ENCODE data around the gene TCEA2. TPM values are rescaled to one million over a fixed set of nuclear protein-coding genes. Genes with fewer than 3 reads are reported as not detected.

The TCEA2 gene
- total and polyA plus RNA-seq, 9 of the 15 experiments (the other 6 are each of a cell fraction or from before 2014, with no cell fraction given) = 1.4 to 28.7 (median 5.4) TPM

DNA sequence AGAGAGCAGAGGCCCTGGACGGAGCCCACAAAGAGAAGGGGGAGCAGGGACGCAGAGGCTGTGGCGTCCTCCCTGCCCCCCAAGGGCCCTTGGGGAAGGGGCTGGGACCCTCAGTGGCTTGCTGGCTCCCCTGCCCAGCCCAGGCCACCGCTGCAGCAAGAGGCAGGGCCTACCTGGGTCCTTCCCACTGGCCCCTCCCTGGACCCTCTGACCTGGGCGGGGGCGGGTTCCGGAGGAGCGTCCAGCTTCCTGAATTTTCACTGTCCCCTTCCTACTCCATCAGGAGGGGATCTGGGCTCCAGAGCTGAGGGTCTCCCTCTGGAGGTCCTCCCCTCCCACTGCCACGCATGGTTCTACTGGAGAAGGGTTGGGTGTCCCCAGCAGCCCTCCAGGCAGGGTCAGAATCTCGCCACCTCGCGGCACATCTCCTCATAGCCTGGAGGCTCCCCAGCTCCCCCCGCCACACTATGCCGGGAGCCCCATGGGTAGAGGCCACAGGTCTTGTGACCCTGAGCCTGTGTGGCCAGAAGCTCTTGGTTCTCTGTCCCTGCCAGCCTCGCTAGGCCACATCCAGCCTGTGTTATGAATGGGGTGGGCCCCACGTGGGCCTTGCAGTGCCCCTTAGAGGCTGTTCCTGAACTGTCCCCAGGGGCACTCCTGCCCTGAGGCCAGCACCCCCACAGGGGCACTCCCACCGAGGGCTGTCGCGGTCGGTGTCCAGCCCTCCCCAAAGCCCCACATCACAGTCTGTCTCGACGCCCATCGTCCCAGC, 12.6 kb upstream of the TCEA2 start (continued):
- TF ChIP-seq, protein P1, sequence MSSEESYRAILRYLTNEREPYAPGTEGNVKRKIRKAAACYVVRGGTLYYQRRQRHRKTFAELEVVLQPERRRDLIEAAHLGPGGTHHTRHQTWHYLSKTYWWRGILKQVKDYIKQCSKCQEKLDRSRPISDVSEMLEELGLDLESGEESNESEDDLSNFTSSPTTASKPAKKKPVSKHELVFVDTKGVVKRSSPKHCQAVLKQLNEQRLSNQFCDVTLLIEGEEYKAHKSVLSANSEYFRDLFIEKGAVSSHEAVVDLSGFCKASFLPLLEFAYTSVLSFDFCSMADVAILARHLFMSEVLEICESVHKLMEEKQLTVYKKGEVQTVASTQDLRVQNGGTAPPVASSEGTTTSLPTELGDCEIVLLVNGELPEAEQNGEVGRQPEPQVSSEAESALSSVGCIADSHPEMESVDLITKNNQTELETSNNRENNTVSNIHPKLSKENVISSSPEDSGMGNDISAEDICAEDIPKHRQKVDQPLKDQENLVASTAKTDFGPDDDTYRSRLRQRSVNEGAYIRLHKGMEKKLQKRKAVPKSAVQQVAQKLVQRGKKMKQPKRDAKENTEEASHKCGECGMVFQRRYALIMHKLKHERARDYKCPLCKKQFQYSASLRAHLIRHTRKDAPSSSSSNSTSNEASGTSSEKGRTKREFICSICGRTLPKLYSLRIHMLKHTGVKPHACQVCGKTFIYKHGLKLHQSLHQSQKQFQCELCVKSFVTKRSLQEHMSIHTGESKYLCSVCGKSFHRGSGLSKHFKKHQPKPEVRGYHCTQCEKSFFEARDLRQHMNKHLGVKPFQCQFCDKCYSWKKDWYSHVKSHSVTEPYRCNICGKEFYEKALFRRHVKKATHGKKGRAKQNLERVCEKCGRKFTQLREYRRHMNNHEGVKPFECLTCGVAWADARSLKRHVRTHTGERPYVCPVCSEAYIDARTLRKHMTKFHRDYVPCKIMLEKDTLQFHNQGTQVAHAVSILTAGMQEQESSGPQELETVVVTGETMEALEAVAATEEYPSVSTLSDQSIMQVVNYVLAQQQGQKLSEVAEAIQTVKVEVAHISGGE (CRISPR knock-in tag; IDR thresholded peaks at IDR 0.05) = no peak
- no peak for TF ChIP-seq ELF4 (CRISPR knock-in tag; IDR thresholded peaks at IDR 0.05)
- TF ChIP-seq ZNF239 (CRISPR knock-in tag; IDR thresholded peaks at IDR 0.05) = no peak
- TF ChIP-seq ZNF589 (CRISPR knock-in tag; IDR thresholded peaks at IDR 0.05; ENCODE audit: low read depth) = no peak
- TF ChIP-seq, protein P2, sequence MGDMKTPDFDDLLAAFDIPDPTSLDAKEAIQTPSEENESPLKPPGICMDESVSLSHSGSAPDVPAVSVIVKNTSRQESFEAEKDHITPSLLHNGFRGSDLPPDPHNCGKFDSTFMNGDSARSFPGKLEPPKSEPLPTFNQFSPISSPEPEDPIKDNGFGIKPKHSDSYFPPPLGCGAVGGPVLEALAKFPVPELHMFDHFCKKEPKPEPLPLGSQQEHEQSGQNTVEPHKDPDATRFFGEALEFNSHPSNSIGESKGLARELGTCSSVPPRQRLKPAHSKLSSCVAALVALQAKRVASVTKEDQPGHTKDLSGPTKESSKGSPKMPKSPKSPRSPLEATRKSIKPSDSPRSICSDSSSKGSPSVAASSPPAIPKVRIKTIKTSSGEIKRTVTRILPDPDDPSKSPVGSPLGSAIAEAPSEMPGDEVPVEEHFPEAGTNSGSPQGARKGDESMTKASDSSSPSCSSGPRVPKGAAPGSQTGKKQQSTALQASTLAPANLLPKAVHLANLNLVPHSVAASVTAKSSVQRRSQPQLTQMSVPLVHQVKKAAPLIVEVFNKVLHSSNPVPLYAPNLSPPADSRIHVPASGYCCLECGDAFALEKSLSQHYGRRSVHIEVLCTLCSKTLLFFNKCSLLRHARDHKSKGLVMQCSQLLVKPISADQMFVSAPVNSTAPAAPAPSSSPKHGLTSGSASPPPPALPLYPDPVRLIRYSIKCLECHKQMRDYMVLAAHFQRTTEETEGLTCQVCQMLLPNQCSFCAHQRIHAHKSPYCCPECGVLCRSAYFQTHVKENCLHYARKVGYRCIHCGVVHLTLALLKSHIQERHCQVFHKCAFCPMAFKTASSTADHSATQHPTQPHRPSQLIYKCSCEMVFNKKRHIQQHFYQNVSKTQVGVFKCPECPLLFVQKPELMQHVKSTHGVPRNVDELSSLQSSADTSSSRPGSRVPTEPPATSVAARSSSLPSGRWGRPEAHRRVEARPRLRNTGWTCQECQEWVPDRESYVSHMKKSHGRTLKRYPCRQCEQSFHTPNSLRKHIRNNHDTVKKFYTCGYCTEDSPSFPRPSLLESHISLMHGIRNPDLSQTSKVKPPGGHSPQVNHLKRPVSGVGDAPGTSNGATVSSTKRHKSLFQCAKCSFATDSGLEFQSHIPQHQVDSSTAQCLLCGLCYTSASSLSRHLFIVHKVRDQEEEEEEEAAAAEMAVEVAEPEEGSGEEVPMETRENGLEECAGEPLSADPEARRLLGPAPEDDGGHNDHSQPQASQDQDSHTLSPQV (IDR thresholded peaks at IDR 0.05) = peak; percentile 62; the same call in 1 of the 2 replicates
- 0 out of 2 replicates have a peak, but pooled peaks have one; percentile 16 for TF ChIP-seq SMARCA4 (IDR thresholded peaks at IDR 0.05)
- no peak for TF ChIP-seq U2AF2 (optimal IDR thresholded peaks at IDR 0.05; ENCODE audit: low read depth, low read length)
- no peak for TF ChIP-seq ATF7 (IDR thresholded peaks at IDR 0.05)
- no peak for TF ChIP-seq CBX5 (IDR thresholded peaks at IDR 0.05; ENCODE audit: borderline replicate concordance, low read depth)
- no peak for TF ChIP-seq COPS2 (conservative IDR thresholded peaks at IDR 0.05)
- no peak for TF ChIP-seq EZH2 (IDR thresholded peaks at IDR 0.05; ENCODE audit: borderline replicate concordance, low read depth, low read length)
- no peak for TF ChIP-seq ELF2 (CRISPR knock-in tag; IDR thresholded peaks at IDR 0.05)
- no peak for TF ChIP-seq TEAD1 (CRISPR knock-in tag; IDR thresholded peaks at IDR 0.05)
- peak; percentile 55 for TF ChIP-seq NR2C1 (IDR thresholded peaks at IDR 0.05)
- peak; percentile 42; the same call in 1 of the 2 replicates for TF ChIP-seq NR2C1 (tag; IDR thresholded peaks at IDR 0.05)
- no peak for TF ChIP-seq POLR2AphosphoS5 (IDR thresholded peaks at IDR 0.05; ENCODE audit: control insufficient read depth, insufficient read depth, low read depth, low read length)
- TF ChIP-seq, protein P3, sequence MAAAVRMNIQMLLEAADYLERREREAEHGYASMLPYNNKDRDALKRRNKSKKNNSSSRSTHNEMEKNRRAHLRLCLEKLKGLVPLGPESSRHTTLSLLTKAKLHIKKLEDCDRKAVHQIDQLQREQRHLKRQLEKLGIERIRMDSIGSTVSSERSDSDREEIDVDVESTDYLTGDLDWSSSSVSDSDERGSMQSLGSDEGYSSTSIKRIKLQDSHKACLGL (CRISPR knock-in tag; IDR thresholded peaks at IDR 0.05; ENCODE audit: borderline replicate concordance, poor library complexity, severe bottlenecking) = no peak
- TF ChIP-seq RAD21 (CRISPR knock-in tag; conservative IDR thresholded peaks at IDR 0.05 in 1 of 2, IDR thresholded peaks at IDR 0.05 in 1 of 2) = peak; percentile 5 to 38; a peak in 2 of 4 replicates
- no peak for TF ChIP-seq HNRNPLL (IDR thresholded peaks at IDR 0.05; ENCODE audit: low read depth, low read length, poor library complexity, severe bottlenecking)
- TF ChIP-seq YBX1 (IDR thresholded peaks at IDR 0.05) = no peak
